OCI-LY3 (cell line): ENCODE measurements around the gene LRRC74B.
"Not testable (repeated sequence)": the region's sequence is repeated elsewhere in the genome, so short reads cannot be mapped to it uniquely, and the experiment has no call there.

Experiments
- H2AFZ ChIP-seq: fragments of 200-600, 300-600 bp; shearing (Covaris generic); 2 replicates; pipeline ENCODE4 v1.6.0; 2014; ENCODE audit warnings: antibody characterized with exemption, low read depth, low read length
- H3K27ac ChIP-seq: fragments of 200-600, 300-600 bp; sonication (generic); 2 replicates; pipeline ENCODE4 v1.5.1; 2014; ENCODE audit warnings: mild to moderate bottlenecking, low read length, moderate library complexity, mixed read lengths
- H3K27me3 ChIP-seq: fragments of 200-600, 300-600 bp; sonication (generic); 2 replicates; pipeline ENCODE4 v1.6.1; 2014; ENCODE audit warnings: low read depth, low read length, mixed read lengths
- H3K36me3 ChIP-seq: fragments of 200-600, 300-600 bp; sonication (generic); replicated peaks from 2 replicates; pipeline ENCODE3; 2014; ENCODE audit warnings: low read depth, low read length, mixed read lengths
- H3K4me1 ChIP-seq: fragments of 300-600, 200-600 bp; sonication (generic); 2 replicates; pipeline ENCODE4 v1.6.1; 2014; ENCODE audit warnings: low read length, mixed read lengths
- H3K4me2 ChIP-seq: fragments of 200-600, 300-600 bp; sonication (generic); 2 replicates; pipeline ENCODE4 v1.6.1; 2014; ENCODE audit warnings: low read length, mixed read lengths
- H3K4me3 ChIP-seq: fragments of 300-600, 200-600 bp; sonication (generic); 2 replicates; pipeline ENCODE4 v1.5.1; 2014; ENCODE audit warnings: antibody characterized with exemption, mild to moderate bottlenecking, low read length, moderate library complexity
- H3K79me2 ChIP-seq: fragments of 300-600, 200-600 bp; shearing (Covaris generic); 2 replicates; pipeline ENCODE4 v1.6.1; 2014; ENCODE audit warnings: mild to moderate bottlenecking, low read length, mixed read lengths
- H3K9ac ChIP-seq: fragments of 300-600, 200-600 bp; shearing (Covaris generic); 2 replicates; pipeline ENCODE4 v1.6.0; 2014; ENCODE audit warnings: mild to moderate bottlenecking, low read length, moderate library complexity
- H3K9me3 ChIP-seq: fragments of 200-600, 300-600 bp; shearing (Covaris generic); 2 replicates; pipeline ENCODE4 v1.6.1; 2014; ENCODE audit warnings: low read length, mixed read lengths; ENCODE audit not compliant: insufficient read depth
- H4K20me1 ChIP-seq: fragments of 200-600, 300-600 bp; sonication (generic); 2 replicates; pipeline ENCODE4 v1.6.1; 2016; ENCODE audit warnings: low read length, mixed read lengths; ENCODE audit not compliant: insufficient read depth
- CTCF ChIP-seq: fragments of 200-600, 300-600 bp; sonication (generic); IDR thresholded peaks from 2 replicates; pipeline ENCODE4 v1.5.1; 2014; ENCODE audit warnings: antibody characterized with exemption, low read length, low read depth
- EZH2phosphoT487 ChIP-seq: fragments of 200-600 bp; shearing (Covaris generic); IDR thresholded peaks from 2 replicates; pipeline ENCODE4 v1.6.1; 2018; ENCODE audit warnings: antibody characterized with exemption, mixed run types, low read depth

The LRRC74B gene

DNA sequence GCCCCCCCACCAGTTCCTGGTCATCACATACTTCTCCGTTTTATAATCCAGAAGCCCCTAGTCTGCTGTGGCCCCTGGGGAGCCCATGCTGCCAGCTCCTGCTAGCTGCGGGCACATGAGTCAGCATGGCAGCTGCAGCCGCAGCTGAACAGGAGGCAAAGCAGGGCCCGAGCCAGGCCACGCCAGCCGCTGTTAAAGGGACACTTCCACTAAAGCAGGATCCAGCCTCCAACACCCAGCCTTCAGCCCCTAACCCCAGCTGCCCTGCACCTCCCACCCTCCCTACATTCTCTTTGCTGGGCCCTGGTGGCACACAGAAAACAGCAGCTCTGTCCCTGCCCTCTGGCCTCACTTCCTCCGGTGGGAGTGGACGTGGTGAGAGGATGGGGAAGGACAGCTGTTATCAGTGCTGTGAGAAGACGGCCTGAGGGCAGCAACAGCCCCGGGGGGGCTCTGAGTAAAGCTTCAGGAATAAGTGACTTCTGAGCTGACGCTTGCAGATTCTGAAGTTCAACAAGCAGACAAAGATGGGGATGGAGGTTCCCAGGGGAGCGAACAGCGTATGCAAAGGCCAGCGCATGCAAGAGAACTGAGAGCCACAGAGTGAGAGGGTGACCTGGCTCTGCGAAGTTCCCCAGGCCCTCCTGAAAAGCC, 688 bp upstream of the LRRC74B start:
- no peaks in the 10 kb centered on the region for H3K36me3 ChIP-seq
- peak overlapping the region; percentile 73 for H3K4me3 ChIP-seq
- TF ChIP-seq CTCF (no peak), EZH2phosphoT487 (no peak)
- peak overlapping the region; percentile 45; the same call in 1 of the 2 replicates for H2AFZ ChIP-seq
- H4K20me1 ChIP-seq = no peaks in the 10 kb centered on the region
- peak overlapping the region; percentile 75 for H3K4me2 ChIP-seq
- peaks cover 10% of the 10 kb centered on the region for H3K4me1 ChIP-seq
- no peaks in the 10 kb centered on the region for H3K79me2 ChIP-seq
- H3K27ac ChIP-seq = no peak overlapping the region
- no peak overlapping the region for H3K9ac ChIP-seq
- peaks cover 16% of the 10 kb centered on the region for H3K27me3 ChIP-seq
- no peaks in the 10 kb centered on the region for H3K9me3 ChIP-seq

- H3K4me1 ChIP-seq = peaks cover 16% of the 10 kb centered on the region
- no peak overlapping the region for H3K4me2 ChIP-seq
- H3K27ac ChIP-seq = no peak overlapping the region
- H3K9ac ChIP-seq = no peak overlapping the region
- TF ChIP-seq CTCF (no peak), EZH2phosphoT487 (no peak)
- peaks cover 16% of the 10 kb centered on the region for H3K27me3 ChIP-seq
- no peaks in the 10 kb centered on the region for H3K9me3 ChIP-seq
- H3K36me3 ChIP-seq = no peaks in the 10 kb centered on the region
- H3K79me2 ChIP-seq = no peaks in the 10 kb centered on the region
- no peaks in the 10 kb centered on the region for H4K20me1 ChIP-seq
- no peak overlapping the region for H2AFZ ChIP-seq
- H3K4me3 ChIP-seq = no peak overlapping the region
Measured at GRCh38 chr22:21047035-21047661, 1.4 kb downstream of the LRRC74B start.

DNA sequence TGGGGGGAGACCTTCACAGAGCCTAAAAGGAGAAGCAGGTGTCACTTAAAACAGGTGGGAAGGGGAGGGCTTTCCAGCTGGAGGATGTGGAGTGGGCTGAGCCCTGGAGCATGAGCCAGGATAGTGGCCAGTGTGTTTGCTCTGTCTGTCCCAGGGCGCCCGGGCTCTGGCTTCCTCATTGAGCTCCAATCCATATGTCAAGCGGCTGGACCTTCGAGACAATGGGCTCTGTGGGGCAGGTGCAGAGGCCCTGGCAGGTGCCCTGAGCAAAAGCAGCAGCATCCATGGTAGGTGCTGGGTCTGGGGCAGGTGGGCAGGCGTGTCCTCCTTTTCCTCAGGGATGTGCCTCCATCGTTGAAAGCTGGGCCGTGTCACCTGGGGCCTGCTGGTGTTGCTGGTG, 2.0 kb downstream of the LRRC74B start:
- H4K20me1 ChIP-seq = no peaks in the 10 kb centered on the region
- no peaks in the 10 kb centered on the region for H3K79me2 ChIP-seq
- no peaks in the 10 kb centered on the region for H3K36me3 ChIP-seq
- H3K9ac ChIP-seq = no peak overlapping the region
- no peak for TF ChIP-seq CTCF
- no peak for TF ChIP-seq EZH2phosphoT487
- peaks cover 17% of the 10 kb centered on the region for H3K27me3 ChIP-seq
- peaks cover 16% of the 10 kb centered on the region for H3K4me1 ChIP-seq
- H3K27ac ChIP-seq = no peak overlapping the region
- H2AFZ ChIP-seq = no peak overlapping the region
- no peak overlapping the region for H3K4me2 ChIP-seq
- H3K4me3 ChIP-seq = no peak overlapping the region
- H3K9me3 ChIP-seq = no peaks in the 10 kb centered on the region

- not testable (repeated sequence) for H3K36me3 ChIP-seq, H3K27ac ChIP-seq, H3K4me3 ChIP-seq, H3K4me2 ChIP-seq, H2AFZ ChIP-seq, H3K9me3 ChIP-seq, H3K9ac ChIP-seq, H3K79me2 ChIP-seq, H4K20me1 ChIP-seq
- Histone ChIP-seq H3K27me3 (peaks cover 17% of the 10 kb centered on the region), H3K4me1 (peaks cover 16% of the 10 kb centered on the region)
Measured at GRCh38 chr22:21048448-21048847, 2.7 kb downstream of the LRRC74B start.

DNA sequence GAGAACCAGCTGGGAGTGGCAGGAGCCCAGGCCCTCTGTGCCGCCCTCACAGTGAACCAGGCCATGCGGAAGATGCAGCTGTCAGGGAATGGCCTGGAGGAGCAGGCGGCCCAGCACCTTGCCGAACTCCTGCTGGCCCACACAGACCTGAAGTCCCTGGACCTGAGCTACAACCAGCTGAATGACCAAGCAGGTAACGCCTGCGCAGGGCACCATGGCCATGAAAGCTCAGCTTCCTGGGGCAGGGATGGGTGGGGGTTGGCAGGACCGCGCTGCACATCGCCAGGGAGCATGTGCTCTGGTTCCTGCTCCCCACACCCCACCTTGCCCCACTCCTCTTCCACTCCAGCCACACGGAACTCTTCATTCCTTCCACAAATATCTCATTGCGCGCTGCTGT, 3.2 kb downstream of the LRRC74B start:
- not testable (repeated sequence) for H3K79me2 ChIP-seq, H3K36me3 ChIP-seq, H3K9ac ChIP-seq, H3K27ac ChIP-seq, H3K4me2 ChIP-seq, H2AFZ ChIP-seq, H4K20me1 ChIP-seq, H3K9me3 ChIP-seq, H3K4me3 ChIP-seq
- H3K4me1 ChIP-seq = peaks cover 16% of the 10 kb centered on the region
- H3K27me3 ChIP-seq = peaks cover 13% of the 10 kb centered on the region
